Islet of Langerhans (tissue), 1 donor: Measurements from ENCODE around the gene MAPT.

ENCODE experiments used
- FAIRE-seq: peaks from one replicate; lab custom pipeline; 2011; peaks lifted over from hg19 to GRCh38; lab: Jason Lieb, UNC

The MAPT gene

GRCh38 chr17:45974916-45975630, 80.7 kb downstream of the MAPT start:
- no peak for FAIRE-seq

- no peak for FAIRE-seq
Observed at GRCh38 chr17:45975640-45976295, 81.4 kb downstream of the MAPT start.

GRCh38 chr17:45976391-45976754, 82.0 kb downstream of the MAPT start:
- FAIRE-seq = no peak

GRCh38 chr17:45976755-45977505, 82.6 kb downstream of the MAPT start:
- no peak for FAIRE-seq

GRCh38 chr17:45977506-45977824, 83.1 kb downstream of the MAPT start:
- FAIRE-seq = no peak

GRCh38 chr17:45977976-45978626, 83.7 kb downstream of the MAPT start:
- FAIRE-seq = no peak

- FAIRE-seq = no peak
Observed at GRCh38 chr17:45979137-45979536, 84.8 kb downstream of the MAPT start.

GRCh38 chr17:45980855-45981254, 86.5 kb downstream of the MAPT start:
- no peak for FAIRE-seq

- FAIRE-seq = no peak
Observed at GRCh38 chr17:45981306-45981705, 87.0 kb downstream of the MAPT start.

- no peak for FAIRE-seq
Observed at GRCh38 chr17:45982791-45983613, 88.6 kb downstream of the MAPT start.

GRCh38 chr17:45983614-45984310, 89.4 kb downstream of the MAPT start:
- FAIRE-seq = no peak

GRCh38 chr17:45984368-45984767, 90.0 kb downstream of the MAPT start:
- no peak for FAIRE-seq

- FAIRE-seq = no peak
Observed at GRCh38 chr17:45985447-45985846, 91.1 kb downstream of the MAPT start.

- FAIRE-seq = no peak
Observed at GRCh38 chr17:45986056-45986455, 91.7 kb downstream of the MAPT start.

- no peak for FAIRE-seq
Observed at GRCh38 chr17:45987706-45988105, 93.4 kb downstream of the MAPT start.

GRCh38 chr17:45989759-45990158, 95.4 kb downstream of the MAPT start:
- FAIRE-seq = no peak

GRCh38 chr17:45990886-45991285, 96.5 kb downstream of the MAPT start:
- no peak for FAIRE-seq

GRCh38 chr17:45991341-45991740, 97.0 kb downstream of the MAPT start:
- no peak for FAIRE-seq

GRCh38 chr17:45992175-45992574, 97.8 kb downstream of the MAPT start:
- FAIRE-seq = no peak

- no peak for FAIRE-seq
Observed at GRCh38 chr17:45992904-45993303, 98.5 kb downstream of the MAPT start.

- FAIRE-seq = no peak
Observed at GRCh38 chr17:45993962-45994627, 99.7 kb downstream of the MAPT start.
